Midbrain (tissue), 1 donor: ENCODE results near the gene ADGRG2.
A peak's percentile ranks its signal among the peaks of the same experiment; 100 is the strongest.
"Not testable (repeated sequence)": the region's sequence is repeated elsewhere in the genome, so short reads cannot be mapped to it uniquely, and the experiment has no call there.

Experiments
- DNase-seq: peaks from one replicate; lab custom pipeline; 2025; lab: John Stamatoyannopoulos, UW

ADGRG2 gene

GRCh38 chrX:18997916-18998315 lies 124.4 kb downstream of the ADGRG2 start:
- DNase-seq: no peak

DNA sequence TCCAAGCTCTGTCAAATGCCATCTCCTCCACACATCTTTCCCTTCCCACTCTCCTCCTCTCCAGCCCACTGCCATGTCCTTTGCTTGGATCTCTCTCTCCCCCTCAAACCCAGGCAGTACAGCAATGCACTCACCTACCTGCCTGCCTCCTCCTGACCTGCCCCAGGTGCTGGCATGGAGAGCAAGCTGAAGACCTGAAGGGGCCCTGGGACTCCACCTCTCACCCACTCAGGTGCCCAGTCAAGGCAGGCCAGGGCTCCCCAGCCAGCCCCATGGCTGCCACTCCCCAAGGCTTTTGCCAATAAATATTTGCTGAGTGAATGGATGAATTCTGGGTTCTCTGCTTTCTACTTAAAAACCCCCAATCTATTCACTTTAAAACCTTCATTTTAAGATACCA lies 125.7 kb downstream of the ADGRG2 start:
- no peak for DNase-seq

- DNase-seq: no peak
These were observed 127.0 kb downstream of the ADGRG2 start for GRCh38 chrX:18995221-18995620.

- no peak for DNase-seq
These were observed 127.6 kb downstream of the ADGRG2 start for GRCh38 chrX:18994713-18995112.

- DNase-seq: no peak
These were observed 129.4 kb downstream of the ADGRG2 start for GRCh38 chrX:18992829-18993228.

DNA sequence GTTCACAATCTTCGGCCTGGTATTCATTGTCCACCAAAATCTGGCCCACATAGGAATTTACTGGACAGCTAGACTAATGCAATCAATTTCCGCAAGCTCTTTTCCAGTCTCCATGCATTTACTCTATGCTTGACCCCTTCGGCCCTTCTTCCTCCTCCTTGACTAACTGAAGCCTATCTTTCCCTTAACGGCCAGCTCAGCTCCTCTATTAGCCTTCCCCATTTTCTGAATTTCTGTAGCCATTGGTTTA lies 137.2 kb downstream of the ADGRG2 start:
- no peak for DNase-seq

GRCh38 chrX:18984381-18985185 lies 137.7 kb downstream of the ADGRG2 start:
- peak; percentile 86 for DNase-seq

GRCh38 chrX:18983666-18984380 lies 138.4 kb downstream of the ADGRG2 start, which contains the start of gene PHKA2:
TSS of gene PHKA2 (minus strand) at chrX:18984114. CDS start at chrX:18983932, 182 bp downstream.
- peak; percentile 65 for DNase-seq

DNA sequence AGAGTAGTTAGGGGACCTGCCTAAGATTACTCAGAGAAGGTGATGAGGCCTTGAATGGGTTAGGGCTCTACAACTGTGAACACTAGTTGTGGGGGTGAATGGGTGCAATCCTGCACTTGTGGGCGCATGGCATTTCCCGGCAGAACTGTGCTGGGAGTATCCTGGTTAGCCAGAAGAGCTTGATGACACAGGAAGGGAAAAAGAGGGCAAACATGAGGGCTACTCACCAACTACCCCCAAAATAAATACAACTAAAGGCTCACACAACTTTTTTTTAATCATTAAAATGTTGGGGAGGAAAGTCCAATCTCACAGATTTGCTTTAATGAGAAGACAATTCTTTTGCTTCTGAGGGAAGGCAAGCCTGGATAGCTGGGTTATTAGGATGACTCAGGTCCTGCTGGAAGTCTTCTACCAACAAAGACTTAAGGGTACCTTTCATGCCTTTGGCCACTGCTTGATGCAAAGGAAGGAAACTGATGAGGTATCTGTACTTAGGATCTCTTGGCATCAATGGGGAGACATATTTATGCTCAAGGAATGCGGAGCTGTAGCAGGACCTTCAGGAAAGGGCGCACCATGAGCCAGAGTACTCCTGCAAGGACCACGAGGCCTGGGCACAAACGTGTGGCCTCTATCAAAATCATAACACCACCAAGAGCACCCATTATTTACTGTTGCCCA lies 141.0 kb downstream of the ADGRG2 start:
- DNase-seq: no peak

GRCh38 chrX:18980262-18980661 lies 142.0 kb downstream of the ADGRG2 start:
- DNase-seq: not testable (repeated sequence)

DNA sequence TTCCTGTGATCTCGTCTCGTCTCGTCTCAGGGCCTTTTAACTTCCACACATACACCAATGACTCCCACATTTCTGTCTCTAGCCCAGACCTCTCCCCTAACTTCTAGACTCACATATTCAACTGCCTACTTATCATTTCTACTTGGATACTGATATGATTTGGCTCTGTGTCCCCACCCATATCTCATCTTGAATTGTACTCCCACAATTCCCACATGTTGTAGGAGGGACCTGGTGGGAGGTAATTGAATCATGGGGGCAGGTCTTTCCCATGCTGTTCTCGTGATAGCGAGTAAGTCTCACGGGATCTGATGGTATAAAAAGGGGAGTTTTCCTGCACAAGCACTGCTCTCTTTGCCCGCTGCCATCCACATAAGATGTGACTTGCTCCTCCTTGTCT lies 147.3 kb downstream of the ADGRG2 start:
- DNase-seq: no peak

- DNase-seq: peak; percentile 34
These were observed 148.6 kb downstream of the ADGRG2 start for GRCh38 chrX:18973527-18974192.

DNA sequence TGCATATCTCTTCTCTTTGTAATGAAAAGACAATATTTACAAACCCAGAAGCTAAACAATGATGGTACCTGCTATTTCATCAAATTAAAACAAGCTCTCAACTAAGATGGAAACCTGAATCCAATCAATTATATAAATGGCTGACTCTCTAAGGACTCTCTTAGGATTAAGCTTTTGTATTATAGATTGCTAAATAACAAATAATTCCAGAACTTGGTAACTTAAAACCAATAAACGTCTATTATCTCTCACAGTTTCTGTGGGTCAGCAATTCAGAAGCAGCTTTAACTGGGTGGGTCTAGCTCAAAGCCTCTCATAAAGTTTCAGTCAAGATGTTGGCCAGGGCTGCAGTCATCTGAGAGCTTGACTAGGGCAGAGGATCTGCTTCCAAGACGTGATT lies 150.8 kb downstream of the ADGRG2 start:
- DNase-seq: no peak

DNA sequence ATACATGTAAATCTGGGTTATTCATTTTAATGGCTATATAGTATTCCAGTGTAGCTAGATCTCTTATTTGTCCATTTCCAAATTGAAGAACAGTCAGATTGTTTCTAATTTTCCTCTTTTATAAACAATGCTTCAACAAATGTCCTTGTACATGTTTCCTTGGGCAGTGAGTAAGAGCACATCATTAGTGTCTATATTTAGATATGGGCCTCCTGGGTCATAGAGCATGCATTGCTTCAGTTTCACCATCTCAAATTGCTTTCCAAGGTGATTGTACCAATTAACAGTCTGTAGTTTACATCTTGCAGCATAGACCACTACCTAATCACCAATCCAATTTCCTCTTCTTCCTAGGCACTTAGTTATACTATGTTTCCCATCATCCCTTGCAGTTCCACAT lies 151.8 kb downstream of the ADGRG2 start:
- DNase-seq: no peak

DNA sequence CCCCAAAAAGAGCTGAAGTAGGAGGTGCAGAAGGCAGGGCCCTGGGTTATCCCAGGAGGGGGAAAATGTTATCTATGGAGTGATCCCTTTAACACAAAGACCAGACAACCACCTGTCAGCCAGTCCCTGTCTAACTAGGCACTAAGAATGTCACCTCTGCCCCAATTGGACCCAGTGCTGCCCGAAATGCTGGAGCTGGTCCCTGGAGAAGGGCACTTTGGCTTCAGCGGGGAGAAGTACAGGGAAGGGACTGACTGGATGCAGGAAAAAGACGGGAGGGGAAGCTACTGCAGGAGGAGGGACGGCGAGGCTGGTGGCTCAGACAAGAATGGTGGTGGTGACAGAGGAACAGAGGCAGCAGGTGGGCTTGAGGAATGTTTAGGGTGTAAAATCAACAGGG lies 155.6 kb downstream of the ADGRG2 start:
- no peak for DNase-seq

- no peak for DNase-seq
These were observed 157.4 kb downstream of the ADGRG2 start for GRCh38 chrX:18964901-18965300.

GRCh38 chrX:18964026-18964425 lies 158.2 kb downstream of the ADGRG2 start:
- no peak for DNase-seq

DNA sequence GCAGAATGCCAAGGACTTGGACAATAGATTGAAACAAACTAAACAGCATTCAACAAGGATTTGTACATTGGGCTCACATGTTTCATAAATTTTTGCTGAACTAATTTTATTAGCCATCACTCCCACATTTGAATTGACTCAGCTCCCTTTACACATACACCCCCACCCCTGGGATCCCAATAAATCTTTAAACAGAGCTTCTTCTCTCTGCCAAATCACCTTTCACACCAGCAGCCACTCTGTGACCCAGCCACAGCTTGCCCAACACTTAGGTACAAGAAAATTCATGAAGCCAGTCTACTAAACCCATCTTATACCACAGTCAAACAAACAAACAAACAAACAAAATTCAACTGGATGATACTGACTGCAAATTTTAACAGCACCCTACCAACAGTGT lies 159.9 kb downstream of the ADGRG2 start:
- no peak for DNase-seq

DNA sequence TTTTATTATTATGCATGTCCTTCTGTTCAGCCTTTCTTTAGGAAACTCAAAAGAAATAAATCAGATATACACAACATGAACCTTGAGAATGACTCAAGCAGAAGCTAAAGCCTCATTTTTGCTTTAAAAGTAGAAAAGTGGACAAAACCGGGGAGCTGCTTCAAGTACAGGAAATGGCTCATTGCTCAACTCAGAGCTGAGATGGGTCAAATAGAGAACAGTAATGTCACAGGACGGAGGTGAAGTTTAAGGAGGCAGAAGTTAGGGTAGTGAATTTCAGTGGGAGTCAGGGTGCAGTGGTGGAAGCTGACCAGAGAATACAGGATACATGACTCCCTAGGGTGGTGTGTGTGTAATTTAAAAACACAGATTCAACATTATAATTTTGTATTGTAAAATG lies 160.6 kb downstream of the ADGRG2 start:
- DNase-seq: no peak

DNA sequence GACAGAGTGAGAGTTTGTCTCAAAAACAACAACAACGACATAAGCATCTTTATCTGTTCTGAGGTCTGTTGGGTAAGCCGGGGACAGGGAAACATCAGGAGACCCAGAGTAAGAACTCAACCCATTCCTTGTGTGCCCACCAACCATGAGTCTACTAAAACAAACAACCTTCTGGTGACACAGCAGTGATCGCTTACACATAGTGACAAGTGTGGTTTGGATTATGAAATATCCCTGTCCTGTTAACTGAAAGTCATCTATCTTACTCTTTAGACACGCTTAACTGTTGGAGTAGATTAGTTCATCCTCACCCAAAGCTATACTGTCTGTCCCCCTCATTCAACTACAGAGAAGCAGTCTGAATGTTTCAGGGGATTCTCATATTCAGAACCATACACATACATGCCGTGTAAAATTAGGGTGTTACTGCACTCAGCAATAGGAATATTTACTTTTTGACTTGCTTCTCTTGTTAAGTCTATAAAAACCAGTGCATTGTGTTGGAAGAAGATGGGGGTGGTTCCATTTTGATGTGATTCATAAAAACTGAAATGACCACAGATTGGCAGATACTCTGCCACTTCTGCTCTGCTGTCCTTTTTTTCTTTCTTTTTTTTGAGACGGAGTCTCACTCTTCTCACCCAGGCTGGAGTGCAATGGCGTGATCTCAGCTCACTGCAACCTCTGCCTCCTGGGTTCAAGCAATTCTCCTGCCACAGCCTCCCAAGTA lies 165.8 kb downstream of the ADGRG2 start:
- no peak for DNase-seq

GRCh38 chrX:18955676-18956075 lies 166.6 kb downstream of the ADGRG2 start:
- no peak for DNase-seq

DNA sequence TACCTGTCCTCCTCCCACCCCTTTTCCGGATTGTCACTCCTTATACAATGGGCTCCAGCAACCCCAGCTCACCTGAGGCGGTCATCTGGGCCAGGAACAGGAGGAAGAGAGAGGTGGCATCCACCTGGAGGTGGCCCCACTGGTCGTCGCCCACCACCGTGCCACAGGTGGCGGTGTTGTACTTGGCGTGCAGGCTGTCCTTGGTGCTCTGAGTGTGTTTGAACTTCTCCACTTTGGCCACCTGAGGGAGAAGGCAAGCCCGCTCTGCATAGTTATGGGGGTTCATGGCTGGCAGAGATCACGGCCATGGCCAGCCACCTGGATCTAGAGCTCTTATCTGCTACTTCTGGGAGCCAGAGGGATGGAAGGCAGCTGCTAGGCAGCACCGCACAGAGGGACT lies 171.2 kb downstream of the ADGRG2 start:
- DNase-seq: no peak
